ENCODE results near the gene KPNA2. TPM values are rescaled to one million over a fixed set of nuclear protein-coding genes. Genes with fewer than 3 reads are reported as not detected.
A peak's percentile ranks its signal among the peaks of the same experiment; 100 is the strongest.

KPNA2 gene
- total and polyA plus RNA-seq, 9 of the 15 experiments (the other 6 are each of a cell fraction or from before 2014, with no cell fraction given): 132 to 984 (median 241) TPM

DNA sequence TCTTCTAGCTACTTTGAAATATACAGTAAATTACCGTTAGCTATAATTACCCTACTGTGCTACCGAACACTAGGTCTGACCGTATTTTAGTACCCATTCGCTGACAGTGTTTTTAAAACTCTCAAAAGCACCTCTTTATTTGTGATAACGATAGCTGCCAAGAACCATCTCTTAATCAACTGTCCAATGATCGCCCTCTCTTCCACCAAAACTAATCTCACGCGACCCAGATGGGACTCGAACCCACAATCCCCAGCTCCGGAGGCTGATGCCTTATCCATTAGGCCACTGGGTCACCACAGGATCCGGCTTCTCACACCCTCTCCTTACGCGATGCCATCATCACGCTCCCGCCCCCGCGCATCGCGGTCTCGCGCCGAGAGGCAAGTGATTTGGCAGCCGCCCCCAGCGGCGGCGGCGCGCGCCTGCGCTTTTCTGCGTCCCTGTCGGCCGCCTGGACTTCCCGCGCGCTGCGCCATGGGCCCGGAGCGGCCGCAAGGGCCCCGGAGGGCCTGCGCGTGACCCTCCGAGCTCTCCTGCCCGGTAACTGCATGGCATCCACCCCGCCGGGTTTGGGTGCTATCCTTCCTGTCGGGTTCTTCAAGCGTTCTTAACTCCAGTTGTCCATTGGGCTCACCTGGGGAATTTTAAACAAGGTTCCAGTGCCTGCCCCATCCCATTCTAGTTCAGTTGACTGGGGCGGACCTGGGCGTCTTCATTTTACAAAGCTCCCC is 15.7 kb upstream of the KPNA2 start (continued):
- TF ChIP-seq, protein P1, sequence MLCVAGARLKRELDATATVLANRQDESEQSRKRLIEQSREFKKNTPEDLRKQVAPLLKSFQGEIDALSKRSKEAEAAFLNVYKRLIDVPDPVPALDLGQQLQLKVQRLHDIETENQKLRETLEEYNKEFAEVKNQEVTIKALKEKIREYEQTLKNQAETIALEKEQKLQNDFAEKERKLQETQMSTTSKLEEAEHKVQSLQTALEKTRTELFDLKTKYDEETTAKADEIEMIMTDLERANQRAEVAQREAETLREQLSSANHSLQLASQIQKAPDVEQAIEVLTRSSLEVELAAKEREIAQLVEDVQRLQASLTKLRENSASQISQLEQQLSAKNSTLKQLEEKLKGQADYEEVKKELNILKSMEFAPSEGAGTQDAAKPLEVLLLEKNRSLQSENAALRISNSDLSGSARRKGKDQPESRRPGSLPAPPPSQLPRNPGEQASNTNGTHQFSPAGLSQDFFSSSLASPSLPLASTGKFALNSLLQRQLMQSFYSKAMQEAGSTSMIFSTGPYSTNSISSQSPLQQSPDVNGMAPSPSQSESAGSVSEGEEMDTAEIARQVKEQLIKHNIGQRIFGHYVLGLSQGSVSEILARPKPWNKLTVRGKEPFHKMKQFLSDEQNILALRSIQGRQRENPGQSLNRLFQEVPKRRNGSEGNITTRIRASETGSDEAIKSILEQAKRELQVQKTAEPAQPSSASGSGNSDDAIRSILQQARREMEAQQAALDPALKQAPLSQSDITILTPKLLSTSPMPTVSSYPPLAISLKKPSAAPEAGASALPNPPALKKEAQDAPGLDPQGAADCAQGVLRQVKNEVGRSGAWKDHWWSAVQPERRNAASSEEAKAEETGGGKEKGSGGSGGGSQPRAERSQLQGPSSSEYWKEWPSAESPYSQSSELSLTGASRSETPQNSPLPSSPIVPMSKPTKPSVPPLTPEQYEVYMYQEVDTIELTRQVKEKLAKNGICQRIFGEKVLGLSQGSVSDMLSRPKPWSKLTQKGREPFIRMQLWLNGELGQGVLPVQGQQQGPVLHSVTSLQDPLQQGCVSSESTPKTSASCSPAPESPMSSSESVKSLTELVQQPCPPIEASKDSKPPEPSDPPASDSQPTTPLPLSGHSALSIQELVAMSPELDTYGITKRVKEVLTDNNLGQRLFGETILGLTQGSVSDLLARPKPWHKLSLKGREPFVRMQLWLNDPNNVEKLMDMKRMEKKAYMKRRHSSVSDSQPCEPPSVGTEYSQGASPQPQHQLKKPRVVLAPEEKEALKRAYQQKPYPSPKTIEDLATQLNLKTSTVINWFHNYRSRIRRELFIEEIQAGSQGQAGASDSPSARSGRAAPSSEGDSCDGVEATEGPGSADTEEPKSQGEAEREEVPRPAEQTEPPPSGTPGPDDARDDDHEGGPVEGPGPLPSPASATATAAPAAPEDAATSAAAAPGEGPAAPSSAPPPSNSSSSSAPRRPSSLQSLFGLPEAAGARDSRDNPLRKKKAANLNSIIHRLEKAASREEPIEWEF (CRISPR knock-in tag; IDR thresholded peaks at IDR 0.05): peak; percentile 54; the same call in 1 of the 2 replicates
- peak; percentile 86 for TF ChIP-seq ZNF511 (CRISPR knock-in tag; IDR thresholded peaks at IDR 0.05)
- TF ChIP-seq, protein P2, sequence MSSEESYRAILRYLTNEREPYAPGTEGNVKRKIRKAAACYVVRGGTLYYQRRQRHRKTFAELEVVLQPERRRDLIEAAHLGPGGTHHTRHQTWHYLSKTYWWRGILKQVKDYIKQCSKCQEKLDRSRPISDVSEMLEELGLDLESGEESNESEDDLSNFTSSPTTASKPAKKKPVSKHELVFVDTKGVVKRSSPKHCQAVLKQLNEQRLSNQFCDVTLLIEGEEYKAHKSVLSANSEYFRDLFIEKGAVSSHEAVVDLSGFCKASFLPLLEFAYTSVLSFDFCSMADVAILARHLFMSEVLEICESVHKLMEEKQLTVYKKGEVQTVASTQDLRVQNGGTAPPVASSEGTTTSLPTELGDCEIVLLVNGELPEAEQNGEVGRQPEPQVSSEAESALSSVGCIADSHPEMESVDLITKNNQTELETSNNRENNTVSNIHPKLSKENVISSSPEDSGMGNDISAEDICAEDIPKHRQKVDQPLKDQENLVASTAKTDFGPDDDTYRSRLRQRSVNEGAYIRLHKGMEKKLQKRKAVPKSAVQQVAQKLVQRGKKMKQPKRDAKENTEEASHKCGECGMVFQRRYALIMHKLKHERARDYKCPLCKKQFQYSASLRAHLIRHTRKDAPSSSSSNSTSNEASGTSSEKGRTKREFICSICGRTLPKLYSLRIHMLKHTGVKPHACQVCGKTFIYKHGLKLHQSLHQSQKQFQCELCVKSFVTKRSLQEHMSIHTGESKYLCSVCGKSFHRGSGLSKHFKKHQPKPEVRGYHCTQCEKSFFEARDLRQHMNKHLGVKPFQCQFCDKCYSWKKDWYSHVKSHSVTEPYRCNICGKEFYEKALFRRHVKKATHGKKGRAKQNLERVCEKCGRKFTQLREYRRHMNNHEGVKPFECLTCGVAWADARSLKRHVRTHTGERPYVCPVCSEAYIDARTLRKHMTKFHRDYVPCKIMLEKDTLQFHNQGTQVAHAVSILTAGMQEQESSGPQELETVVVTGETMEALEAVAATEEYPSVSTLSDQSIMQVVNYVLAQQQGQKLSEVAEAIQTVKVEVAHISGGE (CRISPR knock-in tag; IDR thresholded peaks at IDR 0.05): peak in 1 of 3 experiments; percentile 48; a peak in 1 of 6 replicates
- TF ChIP-seq TAF15 (IDR thresholded peaks at IDR 0.05; ENCODE audit: low read depth, low read length): no peak
- no peak for TF ChIP-seq ELF2 (CRISPR knock-in tag; IDR thresholded peaks at IDR 0.05)
- peak; percentile 59 for TF ChIP-seq PHF20 (IDR thresholded peaks at IDR 0.05; ENCODE audit: partially characterized antibody)
- TF ChIP-seq ZNF3 (CRISPR knock-in tag; IDR thresholded peaks at IDR 0.05): no peak
- TF ChIP-seq SETDB1 (IDR thresholded peaks at IDR 0.05; ENCODE audit: low read length): peak; percentile 91
- TF ChIP-seq ZNF263 (CRISPR knock-in tag; IDR thresholded peaks at IDR 0.05; ENCODE audit: borderline replicate concordance): no peak
- peak; percentile 83 for TF ChIP-seq GABPB1 (CRISPR knock-in tag; IDR thresholded peaks at IDR 0.05)

Data from K562 (cell line).